Peyer's patch (tissue), 4 donors: ENCODE measurements around the gene PTF1A. TPM values are rescaled to one million over a fixed set of nuclear protein-coding genes. Genes with fewer than 3 reads are reported as not detected.

Source experiments
- DNase-seq, 3 donors: peaks; one replicate each; pipeline ENCODE4 v3.0.0-alpha.2; 2017 to 2019
- H3K27ac ChIP-seq, 4 donors: fragments of 200-600 bp; sonication (generic); one replicate each; pipeline ENCODE4 v1.5.1; 2016 to 2019
- H3K27me3 ChIP-seq, 2 donors: fragments of 200-600 bp; sonication (generic); one replicate each; pipeline ENCODE4 v1.5.1; 2019
- H3K36me3 ChIP-seq, 3 donors: fragments of 200-600 bp; sonication (generic); one replicate each; pipeline ENCODE4 v1.5.1; 2016 to 2019
- H3K4me1 ChIP-seq, 4 donors: fragments of 200-600 bp; sonication (generic); one replicate each; pipeline ENCODE4 v1.5.1; 2016 to 2019
- H3K4me3 ChIP-seq, 4 donors: fragments of 200-600 bp; sonication (generic); 1 replicate in 3 of 4; 2 replicates in 1 of 4; pipeline ENCODE4 v1.5.1; 2016 to 2019; ENCODE audit warnings: mild to moderate bottlenecking in 1 of 4
- H3K9me3 ChIP-seq, 4 donors: fragments of 200-600 bp; sonication (generic); one replicate each; pipeline ENCODE4 v1.5.1; 2016 to 2019; ENCODE audit warnings: mild to moderate bottlenecking in 1 of 4
- CTCF ChIP-seq, 6 experiments: fragments of 450-650 bp in 4 of 6; fragments of 200-600 bp in 2 of 6; sonication (generic) in 1 of 6; IDR thresholded peaks; one replicate each; pipeline ENCODE4 v1.5.1; 2017 to 2019; ENCODE audit warnings: antibody characterized with exemption in 6 of 6, mild to moderate bottlenecking in 3 of 6, moderate library complexity in 1 of 6
- POLR2A ChIP-seq, 2 donors: fragments of 450-650 bp; IDR thresholded peaks; one replicate each; pipeline ENCODE4 v1.5.1; 2017; ENCODE audit warnings: antibody characterized with exemption in 2 of 2, mild to moderate bottlenecking in 2 of 2, moderate library complexity in 2 of 2
- total RNA-seq, 4 donors: library from RNA; depleted of rRNA; stranded (reverse); fragments of >200 nt; gene quantifications; one replicate each; pipeline ENCODE4 v1.1.0, GENCODE V29; 2016

The PTF1A gene
- total RNA-seq, 4 donors from 2014 or later, result not detected

- Histone ChIP-seq H3K4me3 (no peak overlapping the region), H3K36me3 (no peaks in the 10 kb centered on the region), H3K4me1 (peaks cover 0 to 6% (median 0%) of the 10 kb centered on the region in 4 donors), H3K9me3 (no peaks in the 10 kb centered on the region), H3K27me3 (peaks cover 0 to 23% of the 10 kb centered on the region in 2 donors), H3K27ac (no peak overlapping the region)
- DNase-seq, result no peak
- TF ChIP-seq POLR2A (IDR thresholded peaks at IDR 0.05) (no peak), CTCF (IDR thresholded peaks at IDR 0.05) (no peak)
Measured at GRCh38 chr10:23174074-23174976, 17.8 kb upstream of the PTF1A start.

- Histone ChIP-seq H3K4me3 (no peak overlapping the region), H3K4me1 (peaks cover 0 to 6% (median 0%) of the 10 kb centered on the region in 4 donors), H3K9me3 (no peaks in the 10 kb centered on the region), H3K27ac (no peak overlapping the region), H3K27me3 (peaks cover 0 to 23% of the 10 kb centered on the region in 2 donors), H3K36me3 (no peaks in the 10 kb centered on the region)
- no peak for DNase-seq
- TF ChIP-seq POLR2A (IDR thresholded peaks at IDR 0.05), result no peak
- no peak for TF ChIP-seq CTCF (IDR thresholded peaks at IDR 0.05)
Measured at GRCh38 chr10:23174977-23175512, 17.1 kb upstream of the PTF1A start.

GRCh38 chr10:23186178-23186577 is 5.9 kb upstream of the PTF1A start:
- Histone ChIP-seq H3K4me1 (no peaks in the 10 kb centered on the region), H3K27me3 (no peaks in the 10 kb centered on the region), H3K36me3 (no peaks in the 10 kb centered on the region), H3K27ac (no peak overlapping the region), H3K4me3 (no peak overlapping the region), H3K9me3 (no peaks in the 10 kb centered on the region)
- no peak for TF ChIP-seq CTCF (IDR thresholded peaks at IDR 0.05)
- no peak for TF ChIP-seq POLR2A (IDR thresholded peaks at IDR 0.05)
- no peak for DNase-seq

- TF ChIP-seq POLR2A (IDR thresholded peaks at IDR 0.05) (no peak), CTCF (IDR thresholded peaks at IDR 0.05) (no peak)
- peaks cover 0 to 4% of the 10 kb centered on the region in 2 donors for H3K27me3 ChIP-seq
Measured at GRCh38 chr10:23186697-23187096, 5.4 kb upstream of the PTF1A start.

GRCh38 chr10:23187155-23187554 is 5.0 kb upstream of the PTF1A start:
- no peaks in the 10 kb centered on the region for H3K36me3 ChIP-seq
- TF ChIP-seq CTCF (IDR thresholded peaks at IDR 0.05) (no peak), POLR2A (IDR thresholded peaks at IDR 0.05) (no peak)
- peaks cover 0 to 9% of the 10 kb centered on the region in 2 donors for H3K27me3 ChIP-seq
- no peak overlapping the region for H3K4me3 ChIP-seq
- H3K27ac ChIP-seq, result no peak overlapping the region
- H3K9me3 ChIP-seq, result no peaks in the 10 kb centered on the region
- no peak for DNase-seq
- H3K4me1 ChIP-seq, result peaks cover 0 to 4% (median 0%) of the 10 kb centered on the region in 4 donors

More at GRCh38 chr10:23186697-23187096, 5.4 kb upstream of the PTF1A start:
- Histone ChIP-seq H3K36me3 (no peaks in the 10 kb centered on the region), H3K9me3 (no peaks in the 10 kb centered on the region), H3K4me3 (no peak overlapping the region), H3K27ac (no peak overlapping the region), H3K4me1 (no peaks in the 10 kb centered on the region)
- DNase-seq, result no peak
